A673 (cell line): ENCODE data around the gene CETP. TPM values are rescaled to one million over a fixed set of nuclear protein-coding genes. Genes with fewer than 3 reads are reported as not detected.
"Not testable (repeated sequence)": the region's sequence is repeated elsewhere in the genome, so short reads cannot be mapped to it uniquely, and the experiment has no call there.

Experiments
- BruUV-seq: library from RNA; stranded (reverse); fragments of 400-500 nt; replicated peaks from 2 replicates; lab custom pipeline; 2021; lab: Mats Ljungman, UMichigan
- CTCF ChIA-PET: fragments of 300-600 bp; sonication (Branson Sonifier 250); formaldehyde crosslinking; loops from one replicate; lab custom pipeline; 2022; ENCODE audit warnings: antibody characterized with exemption; lab: Charles Lee
- POLR2A ChIA-PET: fragments of 300-600 bp; sonication (Branson Sonifier 250); formaldehyde crosslinking; loops from one replicate; lab custom pipeline; 2022; ENCODE audit warnings: antibody characterized with exemption; ENCODE audit not compliant: low non-redundant PET; lab: Charles Lee
- DNase-seq: peaks from one replicate; pipeline ENCODE4 v3.0.0-alpha.2; 2015; ENCODE audit warnings: low spot score
- H3K27ac ChIP-seq: fragments of 200-600 bp; sonication (generic); 2 replicates; pipeline ENCODE4 v1.5.1; 2016; ENCODE audit warnings: mixed run types, low read depth, mild to moderate bottlenecking, mixed read lengths, antibody characterized with exemption, low read length; ENCODE audit not compliant: poor library complexity, severe bottlenecking
- H3K27me3 ChIP-seq: fragments of 200-600 bp; sonication (generic); replicated peaks from 2 replicates; pipeline ENCODE4 v1.6.1; 2017; ENCODE audit warnings: mixed run types, low read depth, mild to moderate bottlenecking, mixed read lengths, antibody characterized with exemption, low read length; ENCODE audit not compliant: insufficient read depth, poor library complexity
- H3K36me3 ChIP-seq: fragments of 200-600 bp; sonication (generic); 2 replicates; pipeline ENCODE4 v1.6.1; 2016; ENCODE audit warnings: mixed run types, mild to moderate bottlenecking, mixed read lengths, antibody characterized with exemption, low read length; ENCODE audit not compliant: insufficient read depth, poor library complexity, severe bottlenecking
- H3K4me1 ChIP-seq: fragments of 200-600 bp; sonication (generic); 2 replicates; pipeline ENCODE4 v1.6.1; 2017; ENCODE audit warnings: mixed run types, mild to moderate bottlenecking, mixed read lengths, antibody characterized with exemption, low read length; ENCODE audit not compliant: insufficient read depth, poor library complexity, severe bottlenecking
- H3K4me3 ChIP-seq: fragments of 200-600 bp; sonication (generic); 2 replicates; pipeline ENCODE4 v1.5.1; 2016; ENCODE audit warnings: low read depth, mixed run types, mild to moderate bottlenecking, mixed read lengths, low read length; ENCODE audit not compliant: poor library complexity, severe bottlenecking
- H3K9me3 ChIP-seq: fragments of 200-600 bp; sonication (generic); 2 replicates; pipeline ENCODE4 v1.6.1; 2016; ENCODE audit warnings: mixed run types, low read depth, mild to moderate bottlenecking, mixed read lengths, antibody characterized with exemption, low read length; ENCODE audit not compliant: poor library complexity, severe bottlenecking
- CTCF ChIP-seq: fragments of 300-800, 200-600 bp; sonication (generic); conservative IDR thresholded peaks from 2 replicates; pipeline ENCODE4 v1.5.1; 2017; ENCODE audit warnings: low read depth, mild to moderate bottlenecking, antibody characterized with exemption, low read length, moderate library complexity, mixed read lengths
- EZH2 ChIP-seq: fragments of 200-600 bp; sonication (generic); IDR thresholded peaks from 2 replicates; pipeline ENCODE4 v1.6.1; 2017; ENCODE audit warnings: borderline replicate concordance, low read depth, mild to moderate bottlenecking, mixed read lengths, antibody characterized with exemption, low read length; ENCODE audit not compliant: poor library complexity, severe bottlenecking
- intact Hi-C: fragments of 100-400 bp; cut with micrococcal nuclease; formaldehyde crosslinking; loops from one replicate; pipeline ENCODE4 v1.10.0; 2022; ENCODE audit not compliant: unreplicated experiment
- total RNA-seq: library from RNA; stranded (reverse); gene quantifications from 2 replicates; pipeline ENCODE4 v1.2.3, GENCODE V29; 2021

CETP gene
- total RNA-seq, 1 experiment from 2014 or later: not detected

GRCh38 chr16:57003439-57004386 is 42.0 kb downstream of the CETP start:
- H3K36me3 ChIP-seq: no peaks in the 10 kb centered on the region
- no peak for DNase-seq
- H3K4me1 ChIP-seq: no peaks in the 10 kb centered on the region
- CTCF ChIA-PET: no interaction called here
- H3K4me3 ChIP-seq: no peak overlapping the region
- TF ChIP-seq EZH2 (no peak), CTCF (no peak)
- no peaks in the 10 kb centered on the region for H3K27me3 ChIP-seq
- no TSS peak for BruUV-seq
- intact Hi-C loops: no loop called here
- H3K27ac ChIP-seq: no peak overlapping the region
- POLR2A ChIA-PET: no interaction called here
- H3K9me3 ChIP-seq: no peaks in the 10 kb centered on the region

GRCh38 chr16:57004387-57005250 is 42.9 kb downstream of the CETP start:
- Histone ChIP-seq H3K4me3 (no peak overlapping the region), H3K9me3 (no peaks in the 10 kb centered on the region), H3K27ac (no peak overlapping the region), H3K27me3 (no peaks in the 10 kb centered on the region), H3K36me3 (no peaks in the 10 kb centered on the region), H3K4me1 (no peaks in the 10 kb centered on the region)
- intact Hi-C loops: no loop called here
- CTCF ChIA-PET: no interaction called here
- no peak for TF ChIP-seq CTCF
- TF ChIP-seq EZH2: no peak
- POLR2A ChIA-PET: interaction anchor here (0.6 kb wide), 2 partner anchors 29 to 62 kb away, joined by 3 read pairs; no protein-coding TSS in a partner anchor
- BruUV-seq: no TSS peak
- DNase-seq: no peak

GRCh38 chr16:57005597-57005996 is 43.8 kb downstream of the CETP start:
- POLR2A ChIA-PET: not testable (repeated sequence)

More at GRCh38 chr16:57005597-57005996, 43.8 kb downstream of the CETP start:
- BruUV-seq, H3K4me3 ChIP-seq, H3K9me3 ChIP-seq, DNase-seq, H3K36me3 ChIP-seq, H3K4me1 ChIP-seq, H3K27ac ChIP-seq, CTCF ChIA-PET, intact Hi-C loops, H3K27me3 ChIP-seq: not testable (repeated sequence)
